ENCODE measurements around the gene USP43. TPM values are rescaled to one million over a fixed set of nuclear protein-coding genes. Genes with fewer than 3 reads are reported as not detected.

USP43 gene
- total and polyA plus RNA-seq, 10 of the 15 experiments (the other 5 are each of a cell fraction or from before 2014, with no cell fraction given) = 0.94 TPM; not detected in 9

GRCh38 chr17:9647014-9647413 lies 1.7 kb downstream of the USP43 start (continued):
- TF ChIP-seq HDAC6 (IDR thresholded peaks at IDR 0.05; ENCODE audit: unreplicated experiment) (no peak), PKNOX1 (IDR thresholded peaks at IDR 0.05) (no peak), STAT1 (conservative IDR thresholded peaks at IDR 0.05) (no peak), ZNF592 (IDR thresholded peaks at IDR 0.05) (no peak), RAD21 (IDR thresholded peaks at IDR 0.05; ENCODE audit: insufficient read depth, low read depth, low read length) (no peak)

GRCh38 chr17:9648521-9649110 lies 3.3 kb downstream of the USP43 start:
- Histone ChIP-seq H4K20me1 (ENCODE audit: control insufficient read depth, insufficient read depth) (no peaks in the 10 kb centered on the region), H3K27ac (ENCODE audit: control insufficient read depth, insufficient read depth) (no peak overlapping the region), H3K4me3 (no peak overlapping the region), H2AFZ (ENCODE audit: control insufficient read depth, low read depth, low read length) (no peak overlapping the region), H3K4me1 (ENCODE audit: control insufficient read depth, insufficient read depth, low read length) (peaks cover 4% of the 10 kb centered on the region; the same call in 1 of the 2 replicates), H3K36me3 (ENCODE audit: control insufficient read depth in 2 of 2, insufficient read depth in 2 of 2, low read length in 1 of 2) (no peaks in the 10 kb centered on the region), H3K9ac (ENCODE audit: control insufficient read depth, insufficient read depth, low read length) (no peak overlapping the region), H3K79me2 (ENCODE audit: control insufficient read depth, insufficient read depth, low read length) (no peaks in the 10 kb centered on the region), H3K9me3 (replicated peaks; ENCODE audit: control insufficient read depth, insufficient read depth, low read length) (no peaks in the 10 kb centered on the region), H3K27me3 (replicated peaks in 1 of 2; ENCODE audit: control insufficient read depth in 2 of 2, insufficient read depth in 2 of 2, low read length in 1 of 2) (peaks cover 0 to 4% of the 10 kb centered on the region in 2 experiments), H3K4me2 (ENCODE audit: control insufficient read depth, insufficient read depth) (no peak overlapping the region)
- FAIRE-seq = no peak
- in situ Hi-C loops (cut with MboI) (no loop called here), intact Hi-C loops (cut with micrococcal nuclease; ENCODE audit: unreplicated experiment) (no loop called here)
- SMC1A ChIA-PET (ENCODE audit: uncharacterized antibody, unreplicated experiment) = no interaction called here
- ATAC-seq = no peak
- CTCF ChIA-PET = interaction anchor here (0.6 kb wide), 1 partner anchor 1059 kb away, joined by 4 read pairs; no protein-coding TSS in a partner anchor
- POLR2A ChIA-PET = no interaction called here
- no TSS peak for BruUV-seq (replicated peaks)
- WGBS (ENCODE audit: insufficient coverage, insufficient replicate concordance, low lambda C conversion rate, missing lambda C conversion rate) = 31% methylated on average over 3 of the region's 3 CpGs
- no peak for DNase-seq (ENCODE audit: low read depth, low spot score)
- RAD21 ChIA-PET (ENCODE audit: unreplicated experiment) = no interaction called here
- TF ChIP-seq TCF12 (IDR thresholded peaks at IDR 0.05; ENCODE audit: low read depth, low read length) (no peak), MAX (IDR thresholded peaks at IDR 0.05; ENCODE audit: low read depth, low read length) (no peak), FOS (IDR thresholded peaks at IDR 0.05; ENCODE audit: borderline replicate concordance, extremely low read depth, insufficient read length) (no peak), BHLHE40 (IDR thresholded peaks at IDR 0.05; ENCODE audit: borderline replicate concordance in 1 of 2, low read depth in 2 of 2, low read length in 1 of 2) (no peak), ETV6 (conservative IDR thresholded peaks at IDR 0.05 in 1 of 2, IDR thresholded peaks at IDR 0.05 in 1 of 2; ENCODE audit: borderline replicate concordance in 1 of 2, low read depth in 1 of 2) (no peak), POLR2AphosphoS2 (IDR thresholded peaks at IDR 0.05; ENCODE audit: low read depth, low read length) (no peak), ZNF687 (IDR thresholded peaks at IDR 0.05) (no peak), NBN (IDR thresholded peaks at IDR 0.05) (no peak)
